HepG2 (cell line): ENCODE measurements around the gene RPS5. TPM values are rescaled to one million over a fixed set of nuclear protein-coding genes. Genes with fewer than 3 reads are reported as not detected.

ENCODE experiments used
- CHCHD3 ChIP-seq: sonication (generic); formaldehyde crosslinking; IDR thresholded peaks from 2 replicates; pipeline ENCODE4 v1.8.0; 2022; ENCODE audit warnings: mild to moderate bottlenecking, missing genetic modification reagents, moderate library complexity
- ELF3 ChIP-seq: IDR thresholded peaks from 2 replicates; pipeline ENCODE4 v1.6.1; 2016; ENCODE audit warnings: missing genetic modification reagents, missing compliant biosample characterization
- ERF ChIP-seq: IDR thresholded peaks from 2 replicates; pipeline ENCODE4 v1.6.1; 2018; ENCODE audit warnings: missing biosample characterization, missing genetic modification reagents
- FOXA1 ChIP-seq, 2 experiments: fragments of 450-650 bp in 1 of 2; sonication (generic) in 1 of 2; formaldehyde crosslinking in 1 of 2; IDR thresholded peaks; 2 replicates each; pipeline versions ENCODE4 v1.4.0 to v1.6.1; 2016 to 2020; ENCODE audit warnings: missing genetic modification reagents in 1 of 2
- KAT7 ChIP-seq: IDR thresholded peaks from 2 replicates; pipeline ENCODE4 v1.6.1; 2018; ENCODE audit warnings: borderline replicate concordance, missing compliant biosample characterization
- KDM1A ChIP-seq: IDR thresholded peaks from 2 replicates; pipeline ENCODE4 v1.6.1; 2016; ENCODE audit warnings: missing compliant biosample characterization
- RCOR2 ChIP-seq: IDR thresholded peaks from 2 replicates; pipeline ENCODE4 v1.6.1; 2016; ENCODE audit warnings: missing biosample characterization, missing genetic modification reagents
- SMC3 ChIP-seq: IDR thresholded peaks from 2 replicates; pipeline ENCODE4 v1.6.1; 2011; ENCODE audit warnings: low read length, improper control_type of control experiment
- ZNF253 ChIP-seq: sonication (generic); formaldehyde crosslinking; IDR thresholded peaks from 2 replicates; pipeline ENCODE4 v1.8.0; 2022; ENCODE audit warnings: mild to moderate bottlenecking, missing genetic modification reagents, borderline replicate concordance
- ZNF496 ChIP-seq: sonication (generic); formaldehyde crosslinking; IDR thresholded peaks from 2 replicates; pipeline ENCODE4 v1.8.1; 2023; ENCODE audit warnings: mild to moderate bottlenecking, moderate library complexity, missing genetic modification reagents; ENCODE audit not compliant: insufficient replicate concordance
- ZNF501 ChIP-seq: sonication (generic); formaldehyde crosslinking; IDR thresholded peaks from 2 replicates; pipeline ENCODE4 v1.5.1; 2020; ENCODE audit warnings: mild to moderate bottlenecking, moderate library complexity, missing genetic modification reagents
- ZNF619 ChIP-seq: sonication (generic); formaldehyde crosslinking; IDR thresholded peaks from 2 replicates; pipeline ENCODE4 v1.4.0; 2020; ENCODE audit warnings: mild to moderate bottlenecking, missing genetic modification reagents
- ZNF629 ChIP-seq: sonication (generic); formaldehyde crosslinking; conservative IDR thresholded peaks from 2 replicates; pipeline ENCODE4 v1.5.0; 2020; ENCODE audit warnings: missing genetic modification reagents
- ZNF644 ChIP-seq: IDR thresholded peaks from 2 replicates; pipeline ENCODE4 v1.6.1; 2016; ENCODE audit warnings: low read depth
- ZNF768 ChIP-seq: sonication (generic); formaldehyde crosslinking; IDR thresholded peaks from 2 replicates; pipeline ENCODE4 v1.4.0; 2020; ENCODE audit warnings: missing genetic modification reagents
- polyA plus RNA-seq, 8 experiments: library from polyadenylated mRNA; depleted of rRNA in 3 of 8; stranded (reverse) in 7 of 8; unstranded in 1 of 8; fragments of >200 nt; fragmentation: Illumina TruSeq in 4 of 8; extraction: Trizol in 4 of 8; gene quantifications; 2 replicates each; pipeline versions ENCODE4 v1.2.1 to v1.2.3, GENCODE V29; 2011 to 2016; ENCODE audit warnings: low read depth in 4 of 8, missing spikeins in 1 of 8, mixed read lengths in 1 of 8; ENCODE audit not compliant: insufficient read depth in 1 of 8
- total RNA-seq, 5 experiments: library from RNA; depleted of rRNA; stranded (reverse); fragments of >200 nt; fragmentation: Illumina TruSeq; extraction: Trizol; gene quantifications; 2 replicates each; pipeline ENCODE4 v1.2.3, GENCODE V29; 2016; ENCODE audit warnings: low read depth in 1 of 5
- TF ChIP-seq, protein P1 (sequence below): sonication (generic); formaldehyde crosslinking; IDR thresholded peaks from 2 replicates; pipeline ENCODE4 v1.5.1; 2020; ENCODE audit warnings: mild to moderate bottlenecking, missing genetic modification reagents, moderate library complexity
- TF ChIP-seq, protein P2 (sequence below): sonication (generic); formaldehyde crosslinking; IDR thresholded peaks from 2 replicates; pipeline ENCODE4 v1.5.0; 2020; ENCODE audit warnings: missing genetic modification reagents
- TF ChIP-seq, protein P3 (sequence below): sonication (generic); formaldehyde crosslinking; IDR thresholded peaks from 2 replicates; pipeline ENCODE4 v1.9.0; 2021; ENCODE audit warnings: missing genetic modification reagents, mild to moderate bottlenecking, borderline replicate concordance
- TF ChIP-seq, protein P4 (sequence below), 2 experiments: IDR thresholded peaks; 2 replicates each; pipeline ENCODE4 v1.6.1; 2011 to 2012; ENCODE audit warnings: low read length in 2 of 2, borderline replicate concordance in 1 of 2, low read depth in 1 of 2, mild to moderate bottlenecking in 1 of 2, moderate library complexity in 1 of 2
- TF ChIP-seq, protein P5 (sequence below): sonication (generic); formaldehyde crosslinking; IDR thresholded peaks from 2 replicates; pipeline ENCODE4 v1.5.0; 2020; ENCODE audit warnings: missing genetic modification reagents

RPS5 gene
- total and polyA plus RNA-seq, 2 of the 13 experiments (the other 11 are each of a cell fraction or from before 2014, with no cell fraction given), result 1,544 to 4,408 TPM

DNA sequence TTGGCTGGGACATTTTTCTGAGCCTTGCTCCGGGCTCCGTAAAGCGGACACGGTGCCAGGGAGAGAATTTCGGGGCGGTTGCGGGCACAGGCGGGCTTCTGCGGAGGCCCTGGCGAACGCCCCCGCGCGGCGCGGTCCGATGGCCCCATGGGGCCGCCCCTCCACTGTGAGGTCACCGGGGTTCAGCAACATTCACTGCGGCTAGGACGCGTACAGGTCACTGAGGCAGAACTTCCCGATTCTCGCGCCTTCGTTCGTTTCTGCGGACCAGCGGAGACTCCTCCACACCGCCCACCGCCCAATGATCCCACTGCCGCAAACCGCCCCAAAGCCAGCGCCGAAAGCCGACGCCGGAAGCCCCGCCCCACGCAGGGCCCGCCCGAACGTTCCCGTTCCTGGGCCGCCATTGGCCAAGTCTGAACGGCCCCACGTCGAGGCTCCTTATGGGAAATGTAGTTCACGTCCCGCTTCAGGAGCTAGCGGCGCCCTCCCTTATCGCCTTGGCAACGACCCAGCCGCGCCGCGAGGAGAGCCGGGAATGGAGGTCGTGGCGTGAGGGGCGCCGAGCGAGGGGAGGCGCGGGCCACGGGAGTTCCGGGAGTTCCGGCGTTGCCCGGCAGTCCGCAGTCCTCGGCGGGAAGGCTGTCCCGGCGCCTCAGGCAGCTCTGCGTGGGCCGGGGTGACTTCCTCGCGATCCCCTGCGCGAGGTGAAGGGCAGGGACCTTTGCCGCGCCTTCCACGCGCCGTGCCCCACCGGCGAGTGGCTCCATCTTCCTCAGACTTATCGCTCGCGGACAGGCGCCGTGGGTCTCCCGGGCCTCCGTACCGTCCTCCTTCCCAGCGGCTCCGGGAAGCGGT lies 21.3 kb downstream of the RPS5 start, which contains the start of gene ZNF584 (continued):
- TF ChIP-seq, protein P1, sequence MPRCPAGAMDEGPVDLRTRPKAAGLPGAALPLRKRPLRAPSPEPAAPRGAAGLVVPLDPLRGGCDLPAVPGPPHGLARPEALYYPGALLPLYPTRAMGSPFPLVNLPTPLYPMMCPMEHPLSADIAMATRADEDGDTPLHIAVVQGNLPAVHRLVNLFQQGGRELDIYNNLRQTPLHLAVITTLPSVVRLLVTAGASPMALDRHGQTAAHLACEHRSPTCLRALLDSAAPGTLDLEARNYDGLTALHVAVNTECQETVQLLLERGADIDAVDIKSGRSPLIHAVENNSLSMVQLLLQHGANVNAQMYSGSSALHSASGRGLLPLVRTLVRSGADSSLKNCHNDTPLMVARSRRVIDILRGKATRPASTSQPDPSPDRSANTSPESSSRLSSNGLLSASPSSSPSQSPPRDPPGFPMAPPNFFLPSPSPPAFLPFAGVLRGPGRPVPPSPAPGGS, result no peak; the same call in none of the 2 replicates
- TF ChIP-seq, protein P2, sequence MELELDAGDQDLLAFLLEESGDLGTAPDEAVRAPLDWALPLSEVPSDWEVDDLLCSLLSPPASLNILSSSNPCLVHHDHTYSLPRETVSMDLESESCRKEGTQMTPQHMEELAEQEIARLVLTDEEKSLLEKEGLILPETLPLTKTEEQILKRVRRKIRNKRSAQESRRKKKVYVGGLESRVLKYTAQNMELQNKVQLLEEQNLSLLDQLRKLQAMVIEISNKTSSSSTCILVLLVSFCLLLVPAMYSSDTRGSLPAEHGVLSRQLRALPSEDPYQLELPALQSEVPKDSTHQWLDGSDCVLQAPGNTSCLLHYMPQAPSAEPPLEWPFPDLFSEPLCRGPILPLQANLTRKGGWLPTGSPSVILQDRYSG (CRISPR knock-in tag), result no peak
- TF ChIP-seq ZNF253 (no peak; the same call in 1 of the 2 replicates), ZNF496 (no peak), ZNF768 (CRISPR knock-in tag) (no peak), ZNF619 (CRISPR knock-in tag) (no peak; the same call in 1 of the 2 replicates), ZNF629 (CRISPR knock-in tag) (no peak), CHCHD3 (CRISPR knock-in tag) (no peak), SMC3 (no peak), RCOR2 (CRISPR knock-in tag) (no peak), ELF3 (peak; percentile 46), FOXA1 (IDR thresholded peaks at IDR 0.05) (no peak), FOXA1 (CRISPR knock-in tag; IDR thresholded peaks at IDR 0.05) (no peak), KDM1A (no peak), ERF (CRISPR knock-in tag) (no peak; the same call in 1 of the 2 replicates), ZNF501 (peak; percentile 92), KAT7 (CRISPR knock-in tag) (peak; percentile 49; the same call in 1 of the 2 replicates), ZNF644 (CRISPR knock-in tag) (no peak)
- TF ChIP-seq, protein P3, sequence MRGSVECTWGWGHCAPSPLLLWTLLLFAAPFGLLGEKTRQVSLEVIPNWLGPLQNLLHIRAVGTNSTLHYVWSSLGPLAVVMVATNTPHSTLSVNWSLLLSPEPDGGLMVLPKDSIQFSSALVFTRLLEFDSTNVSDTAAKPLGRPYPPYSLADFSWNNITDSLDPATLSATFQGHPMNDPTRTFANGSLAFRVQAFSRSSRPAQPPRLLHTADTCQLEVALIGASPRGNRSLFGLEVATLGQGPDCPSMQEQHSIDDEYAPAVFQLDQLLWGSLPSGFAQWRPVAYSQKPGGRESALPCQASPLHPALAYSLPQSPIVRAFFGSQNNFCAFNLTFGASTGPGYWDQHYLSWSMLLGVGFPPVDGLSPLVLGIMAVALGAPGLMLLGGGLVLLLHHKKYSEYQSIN, result no peak
- TF ChIP-seq, protein P4, sequence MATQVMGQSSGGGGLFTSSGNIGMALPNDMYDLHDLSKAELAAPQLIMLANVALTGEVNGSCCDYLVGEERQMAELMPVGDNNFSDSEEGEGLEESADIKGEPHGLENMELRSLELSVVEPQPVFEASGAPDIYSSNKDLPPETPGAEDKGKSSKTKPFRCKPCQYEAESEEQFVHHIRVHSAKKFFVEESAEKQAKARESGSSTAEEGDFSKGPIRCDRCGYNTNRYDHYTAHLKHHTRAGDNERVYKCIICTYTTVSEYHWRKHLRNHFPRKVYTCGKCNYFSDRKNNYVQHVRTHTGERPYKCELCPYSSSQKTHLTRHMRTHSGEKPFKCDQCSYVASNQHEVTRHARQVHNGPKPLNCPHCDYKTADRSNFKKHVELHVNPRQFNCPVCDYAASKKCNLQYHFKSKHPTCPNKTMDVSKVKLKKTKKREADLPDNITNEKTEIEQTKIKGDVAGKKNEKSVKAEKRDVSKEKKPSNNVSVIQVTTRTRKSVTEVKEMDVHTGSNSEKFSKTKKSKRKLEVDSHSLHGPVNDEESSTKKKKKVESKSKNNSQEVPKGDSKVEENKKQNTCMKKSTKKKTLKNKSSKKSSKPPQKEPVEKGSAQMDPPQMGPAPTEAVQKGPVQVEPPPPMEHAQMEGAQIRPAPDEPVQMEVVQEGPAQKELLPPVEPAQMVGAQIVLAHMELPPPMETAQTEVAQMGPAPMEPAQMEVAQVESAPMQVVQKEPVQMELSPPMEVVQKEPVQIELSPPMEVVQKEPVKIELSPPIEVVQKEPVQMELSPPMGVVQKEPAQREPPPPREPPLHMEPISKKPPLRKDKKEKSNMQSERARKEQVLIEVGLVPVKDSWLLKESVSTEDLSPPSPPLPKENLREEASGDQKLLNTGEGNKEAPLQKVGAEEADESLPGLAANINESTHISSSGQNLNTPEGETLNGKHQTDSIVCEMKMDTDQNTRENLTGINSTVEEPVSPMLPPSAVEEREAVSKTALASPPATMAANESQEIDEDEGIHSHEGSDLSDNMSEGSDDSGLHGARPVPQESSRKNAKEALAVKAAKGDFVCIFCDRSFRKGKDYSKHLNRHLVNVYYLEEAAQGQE (IDR thresholded peaks at IDR 0.05; ENCODE audit: borderline replicate concordance in 1 of 2, low read depth in 1 of 2, low read length in 2 of 2), result 0 out of 4 replicates have a peak, but pooled peaks of 1 of the 2 experiments have one; percentile 32
- TF ChIP-seq, protein P5, sequence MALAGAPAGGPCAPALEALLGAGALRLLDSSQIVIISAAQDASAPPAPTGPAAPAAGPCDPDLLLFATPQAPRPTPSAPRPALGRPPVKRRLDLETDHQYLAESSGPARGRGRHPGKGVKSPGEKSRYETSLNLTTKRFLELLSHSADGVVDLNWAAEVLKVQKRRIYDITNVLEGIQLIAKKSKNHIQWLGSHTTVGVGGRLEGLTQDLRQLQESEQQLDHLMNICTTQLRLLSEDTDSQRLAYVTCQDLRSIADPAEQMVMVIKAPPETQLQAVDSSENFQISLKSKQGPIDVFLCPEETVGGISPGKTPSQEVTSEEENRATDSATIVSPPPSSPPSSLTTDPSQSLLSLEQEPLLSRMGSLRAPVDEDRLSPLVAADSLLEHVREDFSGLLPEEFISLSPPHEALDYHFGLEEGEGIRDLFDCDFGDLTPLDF (CRISPR knock-in tag), result peak; percentile 67; the same call in 1 of the 2 replicates
